Keratinocyte (primary cell): ENCODE data around the gene TMEM147.

Experiments used
- EZH2 ChIP-seq: IDR thresholded peaks from one replicate; pipeline ENCODE4 v1.6.1; 2012; ENCODE audit warnings: inconsistent platforms, mild to moderate bottlenecking, low read length, moderate library complexity
- TF ChIP-seq, protein P1 (sequence below), 3 experiments: IDR thresholded peaks in 1 of 3; conservative IDR thresholded peaks in 1 of 3; optimal IDR thresholded peaks in 1 of 3; 2 replicates in 2 of 3; 3 replicates in 1 of 3; pipeline versions ENCODE3 to v1.5.1; 2011; ENCODE audit warnings: low read length in 3 of 3, mild to moderate bottlenecking in 3 of 3, moderate library complexity in 2 of 3, control low read depth in 1 of 3, inconsistent platforms in 1 of 3; ENCODE audit not compliant: insufficient read depth in 2 of 3; ENCODE audit errors: extremely low read depth in 1 of 3

DNA sequence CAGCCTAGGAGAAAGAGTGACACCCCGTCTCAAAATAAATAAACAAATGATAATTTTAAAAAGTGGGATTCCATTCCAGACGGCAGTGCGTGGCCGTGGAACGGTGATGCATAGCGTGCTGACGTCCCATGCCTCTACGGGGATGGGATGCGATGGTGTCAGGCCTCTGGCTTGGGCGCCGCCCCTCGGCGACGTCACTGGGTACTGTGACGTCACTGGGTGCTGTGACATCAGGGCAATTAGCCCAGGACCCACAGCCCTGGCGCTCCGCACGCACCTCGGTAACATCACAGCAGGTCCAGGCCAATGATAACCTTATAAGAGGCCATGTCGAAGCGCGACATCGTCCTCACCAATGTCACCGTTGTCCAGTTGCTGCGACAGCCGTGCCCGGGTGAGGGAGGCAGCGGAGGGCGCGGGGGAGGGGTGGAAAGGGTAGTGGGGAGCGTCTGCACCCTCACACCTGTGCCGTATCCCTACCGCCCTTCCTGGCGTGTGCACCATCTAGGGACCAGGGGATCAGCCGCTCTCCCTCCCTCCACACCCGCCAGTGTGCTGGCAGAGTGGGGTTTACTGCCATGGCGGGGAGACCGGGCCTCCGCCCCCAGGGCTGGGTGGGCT lies 12.1 kb upstream of the TMEM147 start, which contains the start of gene GAPDHS:
- TF ChIP-seq, protein P1, sequence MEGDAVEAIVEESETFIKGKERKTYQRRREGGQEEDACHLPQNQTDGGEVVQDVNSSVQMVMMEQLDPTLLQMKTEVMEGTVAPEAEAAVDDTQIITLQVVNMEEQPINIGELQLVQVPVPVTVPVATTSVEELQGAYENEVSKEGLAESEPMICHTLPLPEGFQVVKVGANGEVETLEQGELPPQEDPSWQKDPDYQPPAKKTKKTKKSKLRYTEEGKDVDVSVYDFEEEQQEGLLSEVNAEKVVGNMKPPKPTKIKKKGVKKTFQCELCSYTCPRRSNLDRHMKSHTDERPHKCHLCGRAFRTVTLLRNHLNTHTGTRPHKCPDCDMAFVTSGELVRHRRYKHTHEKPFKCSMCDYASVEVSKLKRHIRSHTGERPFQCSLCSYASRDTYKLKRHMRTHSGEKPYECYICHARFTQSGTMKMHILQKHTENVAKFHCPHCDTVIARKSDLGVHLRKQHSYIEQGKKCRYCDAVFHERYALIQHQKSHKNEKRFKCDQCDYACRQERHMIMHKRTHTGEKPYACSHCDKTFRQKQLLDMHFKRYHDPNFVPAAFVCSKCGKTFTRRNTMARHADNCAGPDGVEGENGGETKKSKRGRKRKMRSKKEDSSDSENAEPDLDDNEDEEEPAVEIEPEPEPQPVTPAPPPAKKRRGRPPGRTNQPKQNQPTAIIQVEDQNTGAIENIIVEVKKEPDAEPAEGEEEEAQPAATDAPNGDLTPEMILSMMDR (optimal IDR thresholded peaks at IDR 0.05 in 1 of 3, IDR thresholded peaks at IDR 0.05 in 1 of 3, conservative IDR thresholded peaks at IDR 0.05 in 1 of 3; ENCODE audit: extremely low read depth in 1 of 3, insufficient read depth in 2 of 3, low read length in 3 of 3), result no peak
- TF ChIP-seq EZH2, result no peak
